IPS-15b (cell line): ENCODE data around the gene C11orf16.

Experiments used
- H3K27me3 ChIP-seq: one replicate; pipeline ENCODE4 v1.6.1; 2013; ENCODE audit warnings: low read length; ENCODE audit not compliant: control insufficient read depth, insufficient read depth
- H3K36me3 ChIP-seq: one replicate; pipeline ENCODE4 v1.6.1; 2013; ENCODE audit warnings: low read length; ENCODE audit not compliant: control insufficient read depth, insufficient read depth
- H3K4me1 ChIP-seq: one replicate; pipeline ENCODE4 v1.6.1; 2013; ENCODE audit warnings: mild to moderate bottlenecking, low read length; ENCODE audit not compliant: control insufficient read depth, insufficient read depth
- H3K4me3 ChIP-seq: one replicate; pipeline ENCODE4 v1.5.1; 2013; ENCODE audit warnings: low read depth, low read length
- H3K9ac ChIP-seq: one replicate; pipeline ENCODE4 v1.6.1; 2013; ENCODE audit warnings: low read depth, mild to moderate bottlenecking, low read length
- H3K9me3 ChIP-seq: one replicate; pipeline ENCODE4 v1.6.1; 2013; ENCODE audit warnings: mild to moderate bottlenecking, low read length; ENCODE audit not compliant: control insufficient read depth, insufficient read depth

C11orf16 gene

DNA sequence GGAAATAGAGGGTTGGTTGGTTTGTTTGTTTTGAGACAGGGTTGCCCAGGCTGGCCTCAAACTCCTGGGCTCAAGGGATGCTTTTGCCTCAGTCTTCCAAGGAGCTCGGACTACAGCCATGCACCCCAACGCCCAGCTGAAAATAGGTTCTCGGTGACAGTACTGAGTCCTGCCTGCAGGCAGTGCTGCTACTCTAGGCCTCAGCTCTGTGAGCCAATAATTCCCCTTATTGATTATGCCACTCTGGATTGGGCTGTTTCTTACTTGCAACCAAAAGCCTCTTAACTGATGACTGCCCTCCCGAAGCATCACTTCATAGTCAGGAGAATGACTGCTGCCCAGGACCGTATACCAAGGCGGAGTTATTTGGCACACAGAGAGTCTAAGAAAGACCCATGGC lies 1.2 kb upstream of the C11orf16 start:
- H3K36me3 ChIP-seq = no peaks in the 10 kb centered on the region
- peaks cover 10% of the 10 kb centered on the region for H3K4me1 ChIP-seq

DNA sequence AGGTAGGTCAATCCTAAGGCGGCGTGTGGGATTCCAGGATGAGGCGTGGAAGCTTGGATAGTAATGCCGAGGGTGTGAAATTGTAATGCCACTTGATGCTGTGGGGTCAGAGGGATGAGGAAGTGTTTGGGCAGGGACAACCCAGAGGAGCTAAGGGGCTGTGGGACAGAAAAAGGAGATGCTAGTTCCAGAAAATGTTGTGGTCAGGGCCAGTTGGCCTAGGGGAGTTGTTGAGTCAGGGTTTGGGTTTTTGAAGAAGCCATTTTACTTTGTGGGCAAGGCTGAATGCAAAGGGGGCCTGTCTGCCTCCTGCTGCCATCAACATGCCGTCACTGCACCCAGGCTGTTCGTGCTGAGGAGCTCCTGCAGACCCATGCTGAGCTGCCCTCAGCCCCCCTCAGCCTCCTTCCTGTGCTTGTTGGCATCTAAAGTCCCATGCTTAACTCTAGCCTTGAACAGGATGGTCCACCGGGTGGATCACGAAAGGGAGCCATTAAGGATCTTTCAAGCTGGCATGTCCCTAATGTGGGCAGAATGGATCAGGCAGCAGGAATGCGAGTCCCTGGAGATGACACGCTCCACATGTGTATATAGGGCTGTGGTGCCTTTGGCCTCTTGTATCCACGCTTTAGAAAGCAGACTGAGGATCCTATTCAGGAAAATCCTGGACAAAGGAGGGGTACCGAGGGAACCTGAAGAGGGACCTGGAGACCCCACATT lies 2.1 kb downstream of the C11orf16 start:
- no peak overlapping the region for H3K4me3 ChIP-seq
- H3K9me3 ChIP-seq = no peaks in the 10 kb centered on the region
- H3K36me3 ChIP-seq = no peaks in the 10 kb centered on the region
- H3K4me1 ChIP-seq = peaks cover 10% of the 10 kb centered on the region
- no peak overlapping the region for H3K9ac ChIP-seq
- no peaks in the 10 kb centered on the region for H3K27me3 ChIP-seq

More for the DNA sequence above, 1.2 kb upstream of the C11orf16 start:
- no peak overlapping the region for H3K9ac ChIP-seq
- no peak overlapping the region for H3K4me3 ChIP-seq
- H3K27me3 ChIP-seq = no peaks in the 10 kb centered on the region
- H3K9me3 ChIP-seq = no peaks in the 10 kb centered on the region

DNA sequence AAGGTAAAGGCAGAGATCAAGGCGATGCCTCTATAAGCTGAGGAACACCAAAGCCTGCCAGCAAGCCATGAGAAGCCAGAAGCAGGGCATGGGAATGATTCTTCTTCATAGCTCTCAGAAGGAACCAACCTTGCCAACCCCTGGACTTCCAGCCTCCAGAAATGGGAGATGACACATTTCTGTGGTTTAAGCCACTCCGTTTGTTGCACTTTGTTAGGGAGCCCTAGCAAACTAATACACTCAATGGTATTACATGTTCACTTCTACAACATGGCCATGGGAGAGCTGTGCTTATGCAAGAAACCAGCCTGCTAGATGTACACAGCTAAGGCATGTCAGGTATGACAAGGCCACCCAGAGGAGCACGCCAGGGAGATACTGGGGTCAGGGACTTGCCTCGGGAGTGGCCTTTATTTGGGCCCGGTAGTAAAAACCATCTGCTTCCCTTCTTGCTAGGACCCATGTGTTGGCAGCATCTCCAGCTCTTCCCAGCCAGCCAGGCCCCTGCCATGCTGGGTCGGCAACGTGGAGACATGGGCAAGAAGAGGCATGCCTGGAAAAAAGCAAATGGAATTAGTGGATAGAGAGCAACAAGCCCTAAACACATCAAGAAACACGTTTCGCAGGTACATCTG lies 3.6 kb downstream of the C11orf16 start:
- H3K36me3 ChIP-seq = no peaks in the 10 kb centered on the region

DNA sequence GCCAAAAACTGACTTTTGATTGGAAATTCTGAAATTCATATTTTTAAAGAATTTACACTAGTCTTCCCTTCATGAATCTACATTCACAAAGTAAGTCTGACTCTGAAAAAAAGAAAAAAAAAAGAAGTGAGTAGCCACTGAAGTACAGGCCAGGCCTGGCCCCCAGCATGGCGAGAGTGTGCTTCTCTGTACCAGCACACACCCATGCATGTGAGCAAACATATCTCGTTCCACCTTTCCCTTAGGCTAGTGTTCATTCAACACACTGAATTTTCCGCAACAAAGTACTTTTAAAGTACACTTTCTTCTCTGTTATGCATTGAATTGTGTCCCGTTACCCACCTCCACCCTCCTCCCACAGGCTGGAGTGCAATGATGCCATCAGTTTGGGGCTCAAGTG lies 4.5 kb downstream of the C11orf16 start:
- Histone ChIP-seq H3K4me3 (no peak overlapping the region), H3K9ac (no peak overlapping the region), H3K27me3 (no peaks in the 10 kb centered on the region), H3K36me3 (no peaks in the 10 kb centered on the region), H3K4me1 (peaks cover 5% of the 10 kb centered on the region), H3K9me3 (no peaks in the 10 kb centered on the region)

More for the DNA sequence above, 3.6 kb downstream of the C11orf16 start:
- peaks cover 5% of the 10 kb centered on the region for H3K4me1 ChIP-seq
- no peaks in the 10 kb centered on the region for H3K27me3 ChIP-seq
- no peak overlapping the region for H3K4me3 ChIP-seq
- H3K9me3 ChIP-seq = no peaks in the 10 kb centered on the region
- H3K9ac ChIP-seq = no peak overlapping the region

DNA sequence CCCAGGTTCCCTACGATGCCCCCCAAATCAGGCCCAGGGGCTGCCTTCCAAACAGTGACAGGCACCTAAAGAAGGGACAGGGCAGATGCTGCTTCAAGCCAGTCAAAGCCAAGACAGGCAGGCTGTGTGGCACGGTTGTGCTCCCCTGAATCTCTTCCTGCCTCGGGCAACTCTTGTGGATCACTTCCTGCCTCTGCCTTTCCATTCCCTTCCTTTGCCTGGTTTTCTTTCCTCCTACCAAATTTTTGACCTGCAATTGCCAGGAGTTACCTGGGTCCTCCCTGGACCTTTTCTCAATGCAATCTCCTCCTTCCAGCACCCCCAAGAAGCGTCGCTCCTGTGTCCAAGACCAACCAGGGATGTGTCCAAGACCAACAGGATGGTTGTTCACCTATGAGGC lies 5.5 kb downstream of the C11orf16 start:
- no peaks in the 10 kb centered on the region for H3K27me3 ChIP-seq
- no peak overlapping the region for H3K9ac ChIP-seq
- no peak overlapping the region for H3K4me3 ChIP-seq
- peaks cover 2% of the 10 kb centered on the region for H3K4me1 ChIP-seq
- H3K36me3 ChIP-seq = no peaks in the 10 kb centered on the region
- H3K9me3 ChIP-seq = no peaks in the 10 kb centered on the region

DNA sequence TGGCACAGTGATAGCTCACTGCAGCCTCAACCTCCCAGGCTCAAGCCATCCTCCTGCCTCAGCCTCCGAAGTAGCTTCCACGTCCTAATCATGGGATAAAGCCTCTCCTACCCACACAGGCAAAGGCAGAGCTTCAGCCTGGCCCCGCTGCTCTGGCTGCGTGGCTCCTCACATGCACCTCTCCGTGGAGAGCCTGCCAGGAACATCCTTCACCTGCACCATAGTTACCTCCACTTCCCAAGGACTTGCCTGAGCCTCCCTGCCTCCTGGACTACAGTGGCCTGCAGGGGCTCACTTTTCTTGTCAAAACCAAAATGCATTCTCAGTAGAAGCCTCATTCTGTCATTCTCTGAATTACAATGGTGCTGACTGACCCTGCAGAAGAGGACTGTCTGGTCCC lies 6.5 kb downstream of the C11orf16 start:
- Histone ChIP-seq H3K27me3 (no peaks in the 10 kb centered on the region), H3K9ac (no peak overlapping the region), H3K36me3 (peaks cover 4% of the 10 kb centered on the region), H3K4me1 (no peaks in the 10 kb centered on the region), H3K4me3 (no peak overlapping the region), H3K9me3 (no peaks in the 10 kb centered on the region)

DNA sequence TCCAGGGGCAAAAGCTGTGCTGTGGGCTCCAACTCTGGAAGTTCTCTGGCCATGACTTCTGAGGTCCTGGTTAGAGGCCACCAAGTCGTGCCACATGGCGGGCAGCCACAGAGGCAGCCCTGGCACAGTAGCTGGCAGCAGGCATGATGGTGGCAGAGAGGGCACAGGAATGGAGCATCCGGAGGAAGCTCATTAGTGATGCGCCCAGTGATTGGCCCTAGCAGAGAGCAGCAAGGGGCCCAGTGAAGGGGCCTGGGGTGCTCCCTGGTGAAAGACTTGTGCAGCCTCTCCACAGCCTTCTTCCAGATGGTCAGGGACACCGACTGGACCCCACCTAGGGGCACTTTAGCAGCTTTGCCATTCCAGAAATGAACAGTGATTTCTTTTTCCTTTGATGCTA lies 7.0 kb downstream of the C11orf16 start:
- Histone ChIP-seq H3K36me3 (peaks cover 6% of the 10 kb centered on the region), H3K4me1 (no peaks in the 10 kb centered on the region), H3K27me3 (no peaks in the 10 kb centered on the region), H3K9me3 (no peaks in the 10 kb centered on the region), H3K9ac (no peak overlapping the region), H3K4me3 (no peak overlapping the region)

DNA sequence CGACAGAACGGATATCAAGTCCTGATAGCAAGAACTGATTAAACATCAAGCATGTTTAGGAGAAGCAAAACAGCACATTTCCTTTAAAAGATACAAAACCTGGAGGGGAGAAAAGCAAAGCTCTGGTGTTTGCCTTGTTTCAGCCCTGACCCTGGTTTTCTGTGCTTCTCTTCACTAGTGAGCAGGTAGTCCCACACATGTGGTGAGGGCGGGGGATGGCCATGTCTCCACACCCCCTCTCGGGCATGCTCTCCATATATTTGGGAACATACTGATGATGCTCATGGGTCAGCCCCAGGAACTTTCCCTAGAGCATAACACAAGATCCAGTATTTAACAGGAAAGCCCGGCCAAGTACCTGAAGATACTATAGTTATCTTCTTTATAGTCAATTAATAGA lies 10.1 kb downstream of the C11orf16 start:
- Histone ChIP-seq H3K36me3 (peaks cover 9% of the 10 kb centered on the region), H3K4me3 (no peak overlapping the region), H3K9me3 (no peaks in the 10 kb centered on the region), H3K9ac (no peak overlapping the region), H3K4me1 (no peaks in the 10 kb centered on the region), H3K27me3 (no peaks in the 10 kb centered on the region)

DNA sequence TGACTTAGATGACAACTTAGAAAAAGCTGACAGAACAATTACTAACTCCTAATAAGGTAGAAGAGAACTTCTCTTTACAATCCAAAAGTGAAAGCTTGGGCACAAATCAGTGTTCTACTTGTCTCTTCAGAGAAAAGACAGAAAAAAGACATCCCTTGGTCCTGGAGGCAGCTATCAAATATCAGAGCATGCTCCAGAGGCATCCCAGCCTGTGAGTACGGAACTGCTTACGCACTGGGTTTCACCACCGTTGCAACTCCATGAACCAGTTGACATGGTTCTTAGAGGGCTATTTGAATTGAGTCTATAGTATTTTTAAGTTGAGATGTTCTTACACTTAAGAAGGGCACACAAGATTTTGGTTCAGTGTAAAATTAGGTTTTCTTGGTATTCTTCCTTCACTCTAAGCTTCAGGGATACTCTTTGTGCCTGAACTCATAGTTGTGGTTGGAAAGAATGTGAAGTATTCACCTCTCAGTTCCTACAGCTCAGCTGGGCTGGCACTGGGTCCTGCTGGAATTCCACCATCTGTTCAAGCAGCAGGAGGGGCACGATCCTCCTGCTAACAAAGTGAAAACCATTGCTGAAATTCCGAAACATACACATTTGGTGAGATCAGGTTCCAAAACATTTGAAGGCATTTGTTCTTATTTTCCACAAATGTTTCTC lies 15.5 kb downstream of the C11orf16 start:
- Histone ChIP-seq H3K4me1 (no peaks in the 10 kb centered on the region), H3K36me3 (peaks cover 9% of the 10 kb centered on the region), H3K9me3 (no peaks in the 10 kb centered on the region), H3K9ac (no peak overlapping the region), H3K27me3 (no peaks in the 10 kb centered on the region), H3K4me3 (no peak overlapping the region)

DNA sequence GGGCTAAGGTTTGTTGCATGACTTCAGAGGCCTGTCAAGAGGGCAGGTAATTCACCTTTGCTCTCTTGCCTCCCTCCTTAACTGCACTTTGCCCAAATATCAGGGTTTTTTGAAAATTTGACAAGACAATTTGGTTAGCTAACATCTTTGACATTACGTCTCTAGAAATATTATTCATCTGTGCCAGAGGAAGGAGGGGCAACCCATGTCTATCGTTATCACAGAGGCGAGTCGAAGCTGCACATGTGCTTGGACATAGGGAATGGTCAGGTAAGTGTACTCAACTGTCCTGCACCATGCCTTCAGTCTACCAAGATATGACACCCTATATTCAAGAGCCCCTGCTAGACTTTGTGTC lies 18.1 kb downstream of the C11orf16 start:
- H3K4me3 ChIP-seq = no peak overlapping the region
- H3K4me1 ChIP-seq = no peaks in the 10 kb centered on the region
- peaks cover 7% of the 10 kb centered on the region for H3K27me3 ChIP-seq
- H3K9me3 ChIP-seq = no peaks in the 10 kb centered on the region
- no peaks in the 10 kb centered on the region for H3K36me3 ChIP-seq
- no peak overlapping the region for H3K9ac ChIP-seq

DNA sequence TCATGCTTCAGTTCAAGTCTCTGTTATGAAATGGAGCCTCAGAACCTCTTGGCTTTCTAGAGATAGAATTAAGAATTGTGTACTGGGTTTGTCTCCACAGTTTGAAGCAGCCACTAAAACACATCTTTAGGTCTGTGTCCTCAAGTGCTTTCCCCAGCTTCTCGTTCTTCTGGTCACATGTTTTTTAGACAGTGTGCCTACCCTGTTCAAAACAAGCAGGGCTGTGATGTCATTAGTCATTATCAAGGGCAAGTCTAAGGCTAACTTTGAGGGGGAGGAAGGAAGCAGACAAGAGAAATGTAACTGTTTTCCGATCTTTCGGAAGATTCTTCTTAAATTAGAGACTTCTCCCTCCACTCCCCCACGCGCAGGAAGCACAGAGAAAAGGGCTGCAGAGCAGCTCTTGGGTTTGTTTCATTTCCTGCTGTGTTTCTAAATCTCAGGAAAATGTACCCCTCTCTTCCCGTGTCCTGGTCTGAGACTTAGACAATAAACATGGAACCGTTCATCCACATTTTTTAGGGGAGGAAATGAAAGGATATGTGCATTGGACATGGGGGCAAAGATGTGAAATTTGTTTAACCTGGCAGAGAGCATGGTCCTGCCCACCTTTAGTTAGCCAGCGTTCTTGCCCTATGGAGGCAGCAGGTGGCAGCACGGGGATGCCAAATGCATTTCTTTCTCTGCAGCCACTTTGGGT lies 18.6 kb downstream of the C11orf16 start:
- Histone ChIP-seq H3K27me3 (peaks cover 13% of the 10 kb centered on the region), H3K4me3 (no peak overlapping the region), H3K9ac (no peak overlapping the region), H3K36me3 (no peaks in the 10 kb centered on the region), H3K9me3 (no peaks in the 10 kb centered on the region), H3K4me1 (no peaks in the 10 kb centered on the region)
